ENCODE results near the gene NOD2.
A peak's percentile ranks its signal among the peaks of the same experiment; 100 is the strongest.

The NOD2 gene

GRCh38 chr16:50718761-50719400 is 25.5 kb downstream of the NOD2 start:
- no peak for DNase-seq (ENCODE audit: low read depth)
- no peak overlapping the region for H3K4me3 ChIP-seq (ENCODE audit: low read depth, low read length)
- TF ChIP-seq MYC (IDR thresholded peaks at IDR 0.05; ENCODE audit: low read depth, low read length) (no peak), POLR2A (IDR thresholded peaks at IDR 0.05; ENCODE audit: extremely low read depth, insufficient read length) (no peak)
- TF ChIP-seq, protein P1, sequence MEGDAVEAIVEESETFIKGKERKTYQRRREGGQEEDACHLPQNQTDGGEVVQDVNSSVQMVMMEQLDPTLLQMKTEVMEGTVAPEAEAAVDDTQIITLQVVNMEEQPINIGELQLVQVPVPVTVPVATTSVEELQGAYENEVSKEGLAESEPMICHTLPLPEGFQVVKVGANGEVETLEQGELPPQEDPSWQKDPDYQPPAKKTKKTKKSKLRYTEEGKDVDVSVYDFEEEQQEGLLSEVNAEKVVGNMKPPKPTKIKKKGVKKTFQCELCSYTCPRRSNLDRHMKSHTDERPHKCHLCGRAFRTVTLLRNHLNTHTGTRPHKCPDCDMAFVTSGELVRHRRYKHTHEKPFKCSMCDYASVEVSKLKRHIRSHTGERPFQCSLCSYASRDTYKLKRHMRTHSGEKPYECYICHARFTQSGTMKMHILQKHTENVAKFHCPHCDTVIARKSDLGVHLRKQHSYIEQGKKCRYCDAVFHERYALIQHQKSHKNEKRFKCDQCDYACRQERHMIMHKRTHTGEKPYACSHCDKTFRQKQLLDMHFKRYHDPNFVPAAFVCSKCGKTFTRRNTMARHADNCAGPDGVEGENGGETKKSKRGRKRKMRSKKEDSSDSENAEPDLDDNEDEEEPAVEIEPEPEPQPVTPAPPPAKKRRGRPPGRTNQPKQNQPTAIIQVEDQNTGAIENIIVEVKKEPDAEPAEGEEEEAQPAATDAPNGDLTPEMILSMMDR (IDR thresholded peaks at IDR 0.05; ENCODE audit: low read depth, low read length), result no peak
- TF ChIP-seq, protein P2, sequence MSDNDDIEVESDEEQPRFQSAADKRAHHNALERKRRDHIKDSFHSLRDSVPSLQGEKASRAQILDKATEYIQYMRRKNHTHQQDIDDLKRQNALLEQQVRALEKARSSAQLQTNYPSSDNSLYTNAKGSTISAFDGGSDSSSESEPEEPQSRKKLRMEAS (IDR thresholded peaks at IDR 0.05; ENCODE audit: low read depth, low read length), result no peak

DNA sequence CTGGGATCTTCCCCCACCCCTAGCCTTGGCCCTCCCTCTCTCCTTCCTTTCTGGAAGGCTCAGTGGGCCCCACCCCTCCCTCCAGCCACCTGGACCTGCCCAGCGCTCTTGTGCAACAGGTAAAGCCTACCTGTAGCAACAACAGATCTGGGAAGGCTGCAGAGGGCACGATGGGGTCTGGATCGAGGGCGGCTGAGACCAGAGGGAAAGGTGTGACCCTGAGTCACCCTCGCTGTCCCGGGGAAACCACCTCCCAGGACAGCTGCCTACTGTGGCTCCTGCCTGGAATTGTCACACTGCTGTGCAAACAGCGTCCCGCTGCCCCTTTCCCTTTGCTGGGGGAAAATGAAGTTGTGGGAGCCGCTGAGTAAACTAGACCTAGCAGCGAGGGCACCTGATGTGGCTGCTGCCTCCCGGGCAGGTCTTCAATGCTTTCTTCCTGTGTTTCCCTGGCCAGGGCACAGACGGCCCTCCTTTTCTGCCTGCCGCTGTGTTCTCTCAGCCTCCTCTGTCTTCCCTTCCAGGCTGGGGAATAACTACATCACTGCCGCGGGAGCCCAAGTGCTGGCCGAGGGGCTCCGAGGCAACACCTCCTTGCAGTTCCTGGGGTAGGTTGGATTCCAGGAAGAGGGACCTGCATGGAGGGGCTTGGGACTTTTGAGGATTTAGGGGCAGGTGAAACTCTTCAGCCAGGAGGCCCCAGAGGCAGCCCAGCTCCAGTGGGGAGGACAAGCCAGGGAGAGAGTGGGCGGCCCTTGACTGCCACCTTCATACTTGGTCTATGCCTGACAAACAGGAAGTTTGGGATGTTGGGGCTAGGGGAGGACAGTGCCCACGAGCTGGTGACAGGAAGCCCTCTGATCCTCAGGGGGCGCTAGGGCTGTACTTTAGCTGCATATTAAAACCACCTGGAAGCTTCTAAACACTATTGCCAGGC is 26.3 kb downstream of the NOD2 start:
- peak; percentile 61; the same call in 1 of the 2 replicates for TF ChIP-seq MYC (IDR thresholded peaks at IDR 0.05; ENCODE audit: low read depth, low read length)
- TF ChIP-seq, protein P2 (IDR thresholded peaks at IDR 0.05; ENCODE audit: low read depth, low read length), result peak; percentile 39
- TF ChIP-seq POLR2A (IDR thresholded peaks at IDR 0.05; ENCODE audit: extremely low read depth, insufficient read length), result no peak
- TF ChIP-seq, protein P1 (IDR thresholded peaks at IDR 0.05; ENCODE audit: low read depth, low read length), result peak; percentile 45
- DNase-seq (ENCODE audit: low read depth), result peak; percentile 82
- no peak overlapping the region for H3K4me3 ChIP-seq (ENCODE audit: low read depth, low read length)

GRCh38 chr16:50721549-50722404 is 28.4 kb downstream of the NOD2 start:
- TF ChIP-seq, protein P2 (IDR thresholded peaks at IDR 0.05; ENCODE audit: low read depth, low read length), result no peak
- TF ChIP-seq POLR2A (IDR thresholded peaks at IDR 0.05; ENCODE audit: extremely low read depth, insufficient read length), result no peak
- TF ChIP-seq, protein P1 (IDR thresholded peaks at IDR 0.05; ENCODE audit: low read depth, low read length), result no peak
- no peak for TF ChIP-seq MYC (IDR thresholded peaks at IDR 0.05; ENCODE audit: low read depth, low read length)
- H3K4me3 ChIP-seq (ENCODE audit: low read depth, low read length), result no peak overlapping the region
- DNase-seq (ENCODE audit: low read depth), result no peak

DNA sequence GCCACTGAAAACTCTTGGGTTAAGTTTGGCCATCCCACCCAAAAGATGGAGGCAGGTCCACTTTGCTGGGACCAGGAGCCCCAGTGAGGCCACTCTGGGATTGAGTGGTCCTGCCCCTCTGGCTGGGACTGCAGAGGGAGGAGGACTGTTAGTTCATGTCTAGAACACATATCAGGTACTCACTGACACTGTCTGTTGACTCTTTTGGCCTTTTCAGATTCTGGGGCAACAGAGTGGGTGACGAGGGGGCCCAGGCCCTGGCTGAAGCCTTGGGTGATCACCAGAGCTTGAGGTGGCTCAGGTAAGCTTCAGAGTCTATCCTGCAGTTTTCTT is 29.0 kb downstream of the NOD2 start:
- H3K4me3 ChIP-seq (ENCODE audit: low read depth, low read length), result no peak overlapping the region
- TF ChIP-seq, protein P2 (IDR thresholded peaks at IDR 0.05; ENCODE audit: low read depth, low read length), result no peak
- TF ChIP-seq, protein P1 (IDR thresholded peaks at IDR 0.05; ENCODE audit: low read depth, low read length), result no peak
- TF ChIP-seq MYC (IDR thresholded peaks at IDR 0.05; ENCODE audit: low read depth, low read length) (no peak), POLR2A (IDR thresholded peaks at IDR 0.05; ENCODE audit: extremely low read depth, insufficient read length) (no peak)
- no peak for DNase-seq (ENCODE audit: low read depth)

- TF ChIP-seq, protein P2 (IDR thresholded peaks at IDR 0.05; ENCODE audit: low read depth, low read length), result no peak
- TF ChIP-seq MYC (IDR thresholded peaks at IDR 0.05; ENCODE audit: low read depth, low read length) (no peak), POLR2A (IDR thresholded peaks at IDR 0.05; ENCODE audit: extremely low read depth, insufficient read length) (no peak)
- TF ChIP-seq, protein P1 (IDR thresholded peaks at IDR 0.05; ENCODE audit: low read depth, low read length), result no peak
- DNase-seq (ENCODE audit: low read depth), result no peak
- no peak overlapping the region for H3K4me3 ChIP-seq (ENCODE audit: low read depth, low read length)
Observed at GRCh38 chr16:50722960-50723359, 29.6 kb downstream of the NOD2 start.
